ENCODE data around the gene SPDYE4.
A peak's percentile ranks its signal among the peaks of the same experiment; 100 is the strongest.

Gene SPDYE4

GRCh38 chr17:8785547-8786413, 27.4 kb upstream of the SPDYE4 start:
- peak; percentile 17 for DNase-seq (ENCODE audit: low read depth, low spot score)

DNA sequence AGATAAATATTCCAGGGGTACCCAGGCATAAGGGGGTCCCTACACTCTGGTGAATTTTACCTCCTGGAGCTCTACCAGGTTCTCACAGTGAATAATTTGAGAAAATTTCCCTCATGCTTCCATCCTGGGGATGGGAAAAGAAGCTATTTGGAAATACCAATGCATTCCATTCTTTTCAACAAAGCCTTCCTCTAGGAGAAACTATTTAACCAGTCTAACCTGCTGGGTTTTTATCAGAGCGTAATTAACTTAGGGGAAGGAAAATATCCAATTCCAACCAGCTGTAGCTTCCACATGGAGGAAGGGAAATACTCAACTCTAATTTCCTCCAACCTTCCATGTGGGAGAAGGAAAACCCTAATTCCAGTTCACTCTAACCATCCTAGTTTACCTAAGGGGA, 23.8 kb upstream of the SPDYE4 start:
- no peak for DNase-seq (ENCODE audit: low read depth, low spot score)

- DNase-seq (ENCODE audit: low read depth, low spot score), result no peak
These were observed 23.4 kb upstream of the SPDYE4 start for GRCh38 chr17:8781776-8782175.

- no peak for DNase-seq (ENCODE audit: low read depth, low spot score)
These were observed 18.5 kb upstream of the SPDYE4 start for GRCh38 chr17:8776881-8777280.

DNA sequence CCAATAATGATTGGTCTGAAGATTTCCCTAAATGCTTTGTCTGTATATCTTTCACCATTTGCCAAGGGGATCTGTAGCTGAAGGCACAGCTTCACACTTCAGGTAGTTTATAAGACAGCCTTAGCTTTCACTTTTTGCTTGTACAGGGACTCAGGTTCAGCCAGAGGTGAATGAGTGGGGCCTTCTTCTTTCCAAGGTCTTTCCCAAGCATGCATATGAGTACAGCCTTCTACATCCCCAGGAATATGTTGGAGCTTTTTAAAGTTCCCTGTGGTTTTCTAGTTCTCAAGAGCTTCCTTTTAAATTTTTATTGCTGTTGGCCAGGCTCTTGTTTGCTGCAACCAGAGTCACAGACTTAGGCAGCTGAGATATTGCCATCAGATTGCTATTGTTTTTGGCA, 17.9 kb upstream of the SPDYE4 start:
- DNase-seq (ENCODE audit: low read depth, low spot score), result no peak

DNA sequence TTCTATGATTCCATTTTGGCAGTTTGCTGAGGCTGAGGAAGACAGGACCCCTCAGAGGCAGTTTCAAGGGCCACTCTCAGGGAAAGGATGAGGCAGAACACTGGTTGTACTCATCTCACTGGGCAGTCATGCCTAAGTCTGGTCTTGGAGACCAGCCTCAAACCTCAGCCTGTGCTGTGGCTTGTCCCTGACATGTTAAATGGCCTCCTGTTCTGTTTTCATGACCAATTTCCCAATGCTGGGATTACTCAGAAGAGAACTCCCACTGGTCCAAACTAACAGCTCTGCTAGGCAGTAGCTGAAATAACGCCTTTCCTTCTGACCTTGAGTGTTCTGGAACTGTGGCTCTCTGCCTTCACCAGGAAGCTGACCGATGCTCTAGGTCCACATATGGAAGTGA, 8.4 kb upstream of the SPDYE4 start:
- no peak for DNase-seq (ENCODE audit: low read depth, low spot score)

DNA sequence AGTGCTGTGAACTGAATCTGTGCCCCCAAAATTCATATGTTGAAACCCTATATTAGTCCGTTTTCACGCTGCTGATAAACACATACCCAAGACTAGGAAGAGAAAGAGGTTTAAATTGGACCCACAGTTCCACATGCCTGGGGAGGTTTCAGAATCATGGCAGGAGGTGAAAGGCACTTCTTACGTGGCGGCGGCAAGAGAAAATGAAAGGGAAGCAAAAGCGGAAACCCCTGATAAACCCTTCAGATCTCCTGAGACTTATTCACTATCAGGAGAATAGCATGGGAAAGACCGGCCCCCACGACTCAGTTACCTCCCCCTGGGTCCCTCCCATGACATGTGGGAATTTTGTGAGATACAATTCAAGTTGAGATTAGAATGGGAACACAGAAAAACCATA, 3.7 kb upstream of the SPDYE4 start:
- no peak for DNase-seq (ENCODE audit: low read depth, low spot score)

- DNase-seq (ENCODE audit: low read depth, low spot score), result no peak
These were observed 1.2 kb downstream of the SPDYE4 start for GRCh38 chr17:8757189-8757588.

GRCh38 chr17:8755590-8756255, 2.6 kb downstream of the SPDYE4 start:
- DNase-seq (ENCODE audit: low read depth, low spot score), result no peak

DNA sequence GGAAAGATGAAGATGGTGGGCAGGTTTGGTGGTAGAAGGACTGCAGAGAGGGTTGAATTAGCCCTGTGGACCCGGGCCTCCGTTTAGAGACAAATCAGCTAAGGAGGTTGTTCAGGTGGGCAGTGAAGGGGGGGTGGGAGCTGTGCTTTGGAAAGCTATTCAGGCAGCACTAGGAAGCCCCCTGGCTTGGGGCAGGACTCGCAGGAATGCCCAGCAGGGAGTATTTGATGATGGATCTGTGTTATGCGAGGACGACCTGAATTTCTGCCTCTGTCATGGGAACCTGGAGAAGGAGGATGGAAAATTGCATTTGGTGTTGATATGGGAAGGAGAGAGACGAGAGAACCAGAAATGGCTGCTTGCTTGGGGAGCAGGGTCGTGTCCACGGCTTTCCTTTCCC, 3.5 kb downstream of the SPDYE4 start:
- no peak for DNase-seq (ENCODE audit: low read depth, low spot score)

GRCh38 chr17:8753976-8754440, 4.3 kb downstream of the SPDYE4 start:
- no peak for DNase-seq (ENCODE audit: low read depth, low spot score)

DNA sequence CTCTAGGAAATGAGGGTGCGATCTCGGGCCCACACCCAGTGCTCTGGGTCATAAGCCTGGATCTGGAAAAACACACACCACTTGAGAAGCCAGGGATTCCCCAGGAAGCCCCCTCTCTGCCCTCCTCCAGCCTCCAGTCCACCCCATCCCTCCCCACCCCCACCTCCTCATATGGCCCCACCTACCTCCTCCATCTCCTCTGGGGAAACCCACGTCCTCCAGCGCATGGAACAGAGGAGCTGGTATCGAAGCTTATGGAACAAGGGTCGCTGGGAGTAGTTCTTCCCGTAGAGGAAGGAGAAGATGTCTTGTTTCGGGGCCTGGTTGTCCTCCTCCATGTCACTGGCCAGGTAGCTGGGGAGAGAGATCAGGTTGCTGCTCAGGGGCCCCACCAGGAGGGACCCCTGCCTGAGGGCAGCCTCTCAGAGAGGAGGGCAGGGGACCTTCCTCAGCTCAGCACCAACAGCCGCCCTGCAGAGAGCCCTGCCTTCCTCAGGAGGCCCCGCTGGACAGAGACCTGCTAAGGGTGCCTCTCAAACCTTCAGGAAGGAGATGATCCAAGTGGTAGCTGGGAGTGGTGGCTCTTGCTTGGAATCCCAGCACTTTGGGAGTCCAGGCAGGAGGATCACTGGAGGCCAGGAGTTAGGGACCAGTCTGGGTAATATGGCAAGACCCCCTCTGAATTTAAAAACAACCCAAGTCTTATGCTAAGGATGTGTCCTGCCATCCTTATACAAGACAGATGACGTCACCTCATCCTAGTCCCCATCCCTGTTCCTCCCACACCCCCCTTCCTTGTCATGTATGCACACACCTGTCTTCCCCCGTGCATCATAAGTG, 5.0 kb downstream of the SPDYE4 start:
- no peak for DNase-seq (ENCODE audit: low read depth, low spot score)

DNA sequence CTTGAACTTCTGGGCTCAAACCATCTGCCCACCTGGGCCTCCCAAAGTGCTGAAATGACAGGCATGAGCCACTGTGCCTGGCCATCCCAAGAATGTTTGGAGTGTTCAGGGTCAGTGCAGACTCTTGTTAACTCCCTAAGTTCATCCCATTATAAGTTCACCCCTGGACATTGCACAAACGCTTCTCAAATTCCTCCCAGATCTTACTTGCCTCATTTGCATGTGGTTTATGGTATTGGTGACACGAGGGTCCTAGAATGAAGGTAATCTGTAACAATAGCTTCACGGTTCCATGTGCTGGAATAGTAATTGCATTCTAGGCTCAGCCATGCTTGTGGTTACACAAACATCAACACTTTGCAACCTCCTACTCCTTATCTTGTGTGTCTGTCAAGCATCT, 8.7 kb downstream of the SPDYE4 start:
- DNase-seq (ENCODE audit: low read depth, low spot score), result no peak

- DNase-seq (ENCODE audit: low read depth, low spot score), result no peak
These were observed 10.6 kb downstream of the SPDYE4 start for GRCh38 chr17:8747742-8748141.

DNA sequence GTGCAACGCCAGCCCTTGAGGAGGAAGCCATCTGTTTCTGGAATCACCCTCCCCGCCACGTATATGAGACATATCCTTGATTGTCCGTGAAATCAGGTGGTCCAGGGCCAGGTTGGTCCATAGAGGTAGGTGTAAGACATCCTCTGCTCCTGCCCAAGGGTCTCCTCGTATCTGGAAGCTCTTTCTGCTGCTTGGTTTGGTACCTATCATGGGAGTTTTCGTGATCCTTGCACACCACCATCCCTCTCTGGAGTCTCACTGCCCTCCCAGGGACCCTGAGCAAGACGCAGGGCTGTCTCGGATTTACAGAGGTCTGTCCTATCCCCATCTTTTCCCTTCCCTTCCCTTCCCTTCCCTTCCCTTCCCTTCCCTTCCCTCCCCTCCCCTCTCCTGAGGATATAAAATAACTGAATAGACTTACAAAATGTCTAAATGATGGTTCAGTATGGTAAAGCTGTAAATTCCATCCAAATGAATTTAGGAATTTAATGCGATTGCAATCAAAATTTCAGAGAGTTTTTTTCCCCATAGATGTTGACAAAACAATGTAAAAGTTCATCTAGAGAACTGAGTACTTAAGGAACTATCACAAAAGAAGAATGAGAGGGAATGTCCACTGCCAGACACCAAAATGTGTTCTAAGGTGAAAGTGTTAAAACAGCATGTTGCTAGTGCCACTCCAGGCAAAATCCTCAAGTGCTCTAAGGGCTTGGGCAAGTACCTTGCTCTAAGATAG, 11.7 kb downstream of the SPDYE4 start:
- DNase-seq (ENCODE audit: low read depth, low spot score), result no peak

DNA sequence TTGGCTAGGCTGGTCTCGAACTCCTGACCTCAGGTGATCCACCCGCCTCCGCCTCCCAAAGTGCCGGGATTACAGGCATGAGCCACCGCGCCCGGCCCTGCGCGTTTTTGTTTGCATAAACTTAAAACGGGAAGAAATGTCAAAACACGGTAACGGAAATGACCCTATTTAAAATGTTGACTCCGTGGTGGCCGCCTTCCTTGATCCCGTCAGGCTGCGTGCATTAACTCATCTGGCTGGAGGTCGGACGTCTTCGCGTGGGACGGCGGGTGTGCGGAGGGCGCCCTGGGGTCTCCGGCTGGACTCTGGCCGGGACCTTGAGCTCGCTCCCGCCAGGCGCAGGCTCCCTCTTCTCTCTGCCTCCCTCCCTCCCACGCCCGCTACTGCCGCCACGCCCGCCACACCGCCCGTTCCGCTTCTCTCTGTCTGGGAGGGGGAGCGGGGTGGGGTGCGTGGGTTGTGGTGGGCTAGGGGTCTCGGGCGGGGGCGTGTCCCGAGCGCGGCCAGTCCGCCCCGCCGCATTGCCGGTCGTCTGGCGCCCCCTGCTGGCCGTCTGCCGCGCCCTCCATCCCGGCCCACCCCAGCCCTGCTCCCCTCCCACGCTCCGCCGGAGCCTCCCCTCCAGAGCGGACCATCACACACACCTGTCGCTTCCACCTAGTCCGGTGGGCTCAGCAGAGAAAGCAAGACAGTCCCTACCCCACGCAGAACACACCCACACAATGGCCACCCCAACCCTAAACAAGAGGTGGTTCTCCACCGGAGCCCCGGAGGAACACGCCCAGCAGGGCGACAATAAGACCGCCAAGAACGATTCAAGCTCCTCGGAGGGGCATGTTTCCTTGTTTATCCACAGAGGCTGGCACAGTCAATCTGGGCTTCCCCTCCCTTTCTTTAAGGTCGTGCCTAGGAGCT, 12.5 kb downstream of the SPDYE4 start:
- peak; percentile 44 for DNase-seq (ENCODE audit: low read depth, low spot score)

DNA sequence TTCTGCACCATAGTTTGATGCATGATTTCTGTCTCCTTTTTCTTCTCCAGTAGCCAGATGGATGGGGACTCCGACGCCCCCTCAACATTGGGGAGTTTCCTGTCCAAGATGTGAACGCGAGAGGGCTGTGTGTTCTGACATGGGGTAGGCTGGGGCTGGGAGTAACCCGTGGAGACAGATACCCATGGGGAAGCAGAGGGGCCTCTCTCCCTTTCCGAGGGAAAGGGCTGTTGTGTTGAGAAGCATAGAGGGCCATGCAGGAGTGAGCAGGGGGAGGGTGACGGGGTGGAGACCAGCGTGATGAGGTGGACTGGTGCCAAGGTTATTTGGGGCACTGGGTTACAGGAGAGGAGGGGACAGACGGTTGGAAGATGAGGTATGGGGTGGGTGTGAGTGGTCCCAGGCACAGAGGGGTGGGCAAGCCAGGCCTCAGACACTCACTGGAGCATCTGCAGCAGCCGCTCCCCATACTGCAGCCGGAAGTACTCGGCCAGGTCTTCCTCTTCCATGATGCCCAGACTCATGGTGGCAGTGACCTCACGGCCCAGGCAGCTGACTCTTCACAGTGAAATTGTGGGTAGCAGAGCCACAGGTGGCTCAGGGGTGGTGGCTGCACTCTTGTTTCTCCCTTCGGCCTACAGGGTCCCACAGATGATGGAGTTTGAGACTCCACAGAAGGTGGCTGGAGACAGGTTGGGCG, 14.1 kb downstream of the SPDYE4 start:
- no peak for DNase-seq (ENCODE audit: low read depth, low spot score)

DNA sequence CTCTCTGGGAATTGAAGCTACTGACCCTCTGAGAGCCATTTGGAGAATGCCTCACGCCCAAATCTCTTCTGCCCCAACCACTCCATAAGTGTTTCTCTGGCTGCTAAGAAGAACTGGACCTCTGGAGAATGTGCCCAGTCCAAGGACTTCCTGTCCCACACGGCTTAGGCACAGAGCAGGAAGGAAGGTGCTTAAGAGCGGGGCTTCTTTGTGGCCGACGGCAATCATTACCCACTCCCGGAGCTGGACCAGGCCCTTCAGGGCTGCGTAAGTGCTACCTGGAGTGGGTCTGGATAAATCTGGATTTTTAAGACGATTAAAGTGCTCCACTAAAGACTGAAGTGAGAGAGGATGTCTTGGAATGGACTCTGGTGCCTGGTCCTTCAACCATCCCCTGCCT, 15.5 kb downstream of the SPDYE4 start:
- no peak for DNase-seq (ENCODE audit: low read depth, low spot score)

GRCh38 chr17:8742274-8742673, 16.1 kb downstream of the SPDYE4 start:
- DNase-seq (ENCODE audit: low read depth, low spot score), result no peak

DNA sequence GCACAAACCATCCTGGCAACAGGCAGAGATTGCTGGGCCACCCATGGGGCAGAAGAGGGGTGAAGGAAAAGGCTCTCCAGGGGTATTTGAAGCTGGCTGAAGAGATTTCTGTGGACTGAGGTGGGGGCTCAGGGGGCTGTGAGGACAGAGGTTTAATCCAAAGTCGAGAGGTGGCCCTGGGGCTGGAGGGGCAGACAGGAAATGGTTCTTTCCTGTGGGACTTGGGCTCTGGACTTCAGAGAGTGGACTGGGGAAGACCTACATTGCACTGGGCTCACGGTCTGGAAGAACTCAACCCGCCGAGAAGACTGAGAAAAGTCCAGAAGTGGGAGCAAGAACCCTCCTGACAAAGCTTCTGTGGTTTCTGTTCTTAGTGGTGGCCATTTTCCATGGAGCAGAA, 16.6 kb downstream of the SPDYE4 start:
- no peak for DNase-seq (ENCODE audit: low read depth, low spot score)
